WTC11 (cell line): ENCODE measurements around the gene RPH3AL. TPM values are rescaled to one million over a fixed set of nuclear protein-coding genes. Genes with fewer than 3 reads are reported as not detected.

Source experiments
- ATAC-seq: fragments of 200-7000 bp; cut with Tn5 transposase; 2 replicates; pipeline ENCODE4 v1.10.0; 2021; ENCODE audit warnings: mild to moderate bottlenecking, moderate library complexity
- CTCF ChIA-PET: fragments of 300-600 bp; sonication (Branson Sonifier 250); formaldehyde crosslinking; loops from one replicate; lab custom pipeline; 2021; ENCODE audit warnings: antibody characterized with exemption; lab: Charles Lee
- POLR2A ChIA-PET: fragments of 350-600 bp; sonication (Branson Sonifier 250); formaldehyde crosslinking; loops from one replicate; lab custom pipeline; 2021; ENCODE audit warnings: antibody characterized with exemption; lab: Charles Lee
- DNase-seq: peaks from one replicate; pipeline ENCODE4 v3.0.0; 2021; ENCODE audit warnings: low spot score
- H3K27ac Mint-ChIP-seq: 2 replicates; pipeline ENCODE4 v1.8.0; 2021; ENCODE audit warnings: mixed read lengths
- H3K27me3 Mint-ChIP-seq: 2 replicates; pipeline ENCODE4 v1.8.0; 2021; ENCODE audit warnings: low read depth, mild to moderate bottlenecking, moderate library complexity, mixed read lengths
- H3K36me3 Mint-ChIP-seq: 2 replicates; pipeline ENCODE4 v1.8.0; 2021; ENCODE audit warnings: mixed read lengths
- H3K4me1 Mint-ChIP-seq: 2 replicates; pipeline ENCODE4 v1.8.0; 2022; ENCODE audit warnings: mixed read lengths
- H3K4me3 Mint-ChIP-seq: 2 replicates; pipeline ENCODE4 v1.8.0; 2021; ENCODE audit warnings: mild to moderate bottlenecking, moderate library complexity, mixed read lengths
- H3K9me3 Mint-ChIP-seq: 2 replicates; pipeline ENCODE4 v1.8.0; 2021; ENCODE audit warnings: mixed read lengths
- CDX4 ChIP-seq: fragments of 250-450 bp; sonication (Bioruptor Pico); IDR thresholded peaks from 2 replicates; pipeline ENCODE4 v1.9.0; 2021; ENCODE audit warnings: moderate library complexity, mild to moderate bottlenecking, inconsistent platforms, borderline replicate concordance
- CREB1 ChIP-seq: sonication (generic); formaldehyde crosslinking; IDR thresholded peaks from 2 replicates; pipeline ENCODE4 v1.8.0; 2023; ENCODE audit warnings: mild to moderate bottlenecking, missing genetic modification reagents
- E2F5 ChIP-seq: sonication (generic); formaldehyde crosslinking; IDR thresholded peaks from 2 replicates; pipeline ENCODE4 v1.8.1; 2022; ENCODE audit warnings: mild to moderate bottlenecking, moderate library complexity, missing genetic modification reagents
- ETV6 ChIP-seq: sonication (generic); formaldehyde crosslinking; IDR thresholded peaks from 2 replicates; pipeline ENCODE4 v1.8.1; 2022; ENCODE audit warnings: mild to moderate bottlenecking, missing genetic modification reagents
- GABPB1 ChIP-seq: sonication (generic); formaldehyde crosslinking; IDR thresholded peaks from 2 replicates; pipeline ENCODE4 v1.8.1; 2023; ENCODE audit warnings: mild to moderate bottlenecking, missing genetic modification reagents
- GRHL2 ChIP-seq: fragments of 250-450 bp; sonication (Bioruptor Pico); IDR thresholded peaks from 2 replicates; pipeline ENCODE4 v1.8.0; 2022; ENCODE audit warnings: mild to moderate bottlenecking, moderate library complexity; ENCODE audit not compliant: insufficient replicate concordance, severe bottlenecking
- HMGA2 ChIP-seq: fragments of 250-450 bp; sonication (Bioruptor Pico); IDR thresholded peaks from 2 replicates; pipeline ENCODE4 v1.4.0; 2021; ENCODE audit warnings: mild to moderate bottlenecking, moderate library complexity
- HMGXB4 ChIP-seq: sonication (generic); formaldehyde crosslinking; IDR thresholded peaks from 2 replicates; pipeline ENCODE4 v1.8.1; 2023; ENCODE audit warnings: mild to moderate bottlenecking, moderate library complexity, missing genetic modification reagents
- JAZF1 ChIP-seq: fragments of 250-450 bp; sonication (Bioruptor Pico); IDR thresholded peaks from 2 replicates; pipeline ENCODE4 v1.9.0; 2021; ENCODE audit warnings: moderate library complexity, mild to moderate bottlenecking, inconsistent platforms
- NR2C2 ChIP-seq: sonication (generic); formaldehyde crosslinking; IDR thresholded peaks from 2 replicates; pipeline ENCODE4 v1.8.0; 2022; ENCODE audit warnings: mild to moderate bottlenecking, missing genetic modification reagents
- SMAD3 ChIP-seq: sonication (generic); formaldehyde crosslinking; IDR thresholded peaks from 2 replicates; pipeline ENCODE4 v1.8.0; 2022; ENCODE audit warnings: missing genetic modification reagents, mild to moderate bottlenecking, borderline replicate concordance
- STAT6 ChIP-seq: sonication (generic); formaldehyde crosslinking; conservative IDR thresholded peaks from 2 replicates; pipeline ENCODE4 v1.8.1; 2023; ENCODE audit warnings: mild to moderate bottlenecking, low read depth, missing genetic modification reagents, moderate library complexity
- TEAD1 ChIP-seq: sonication (generic); formaldehyde crosslinking; IDR thresholded peaks from 2 replicates; pipeline ENCODE4 v1.8.0; 2022; ENCODE audit warnings: mild to moderate bottlenecking, missing genetic modification reagents
- TP53 ChIP-seq: sonication (generic); formaldehyde crosslinking; IDR thresholded peaks from 2 replicates; pipeline ENCODE4 v1.8.1; 2023; ENCODE audit warnings: mild to moderate bottlenecking, missing genetic modification reagents
- ZNF232 ChIP-seq: sonication (generic); formaldehyde crosslinking; IDR thresholded peaks from 2 replicates; pipeline ENCODE4 v1.8.0; 2022; ENCODE audit warnings: mild to moderate bottlenecking, missing genetic modification reagents
- ZNF396 ChIP-seq: fragments of 250-450 bp; sonication (Bioruptor Pico); IDR thresholded peaks from 2 replicates; pipeline ENCODE4 v1.8.0; 2021; ENCODE audit warnings: mild to moderate bottlenecking, moderate library complexity, borderline replicate concordance
- ZNF423 ChIP-seq: fragments of 250-450 bp; sonication (Bioruptor Pico); IDR thresholded peaks from 2 replicates; pipeline ENCODE4 v2.1.2; 2022; ENCODE audit warnings: mild to moderate bottlenecking, moderate library complexity
- ZNF512 ChIP-seq: sonication (generic); formaldehyde crosslinking; IDR thresholded peaks from 2 replicates; pipeline ENCODE4 v1.8.1; 2022; ENCODE audit warnings: missing genetic modification reagents, borderline replicate concordance
- ZSCAN18 ChIP-seq: fragments of 250-450 bp; sonication (Bioruptor Pico); IDR thresholded peaks from 2 replicates; pipeline ENCODE4 v2.1.2; 2022; ENCODE audit warnings: mild to moderate bottlenecking, moderate library complexity
- total RNA-seq: library from RNA; stranded (reverse); gene quantifications from 3 replicates; pipeline ENCODE4 v1.2.3, GENCODE V29; 2021
- TF ChIP-seq, protein P1 (sequence below): fragments of 200-600 bp; IDR thresholded peaks from 2 replicates; pipeline ENCODE4 v1.8.0; 2022; ENCODE audit warnings: antibody characterized with exemption

Gene RPH3AL
- total RNA-seq, 1 experiment from 2014 or later, result 2.0 TPM

DNA sequence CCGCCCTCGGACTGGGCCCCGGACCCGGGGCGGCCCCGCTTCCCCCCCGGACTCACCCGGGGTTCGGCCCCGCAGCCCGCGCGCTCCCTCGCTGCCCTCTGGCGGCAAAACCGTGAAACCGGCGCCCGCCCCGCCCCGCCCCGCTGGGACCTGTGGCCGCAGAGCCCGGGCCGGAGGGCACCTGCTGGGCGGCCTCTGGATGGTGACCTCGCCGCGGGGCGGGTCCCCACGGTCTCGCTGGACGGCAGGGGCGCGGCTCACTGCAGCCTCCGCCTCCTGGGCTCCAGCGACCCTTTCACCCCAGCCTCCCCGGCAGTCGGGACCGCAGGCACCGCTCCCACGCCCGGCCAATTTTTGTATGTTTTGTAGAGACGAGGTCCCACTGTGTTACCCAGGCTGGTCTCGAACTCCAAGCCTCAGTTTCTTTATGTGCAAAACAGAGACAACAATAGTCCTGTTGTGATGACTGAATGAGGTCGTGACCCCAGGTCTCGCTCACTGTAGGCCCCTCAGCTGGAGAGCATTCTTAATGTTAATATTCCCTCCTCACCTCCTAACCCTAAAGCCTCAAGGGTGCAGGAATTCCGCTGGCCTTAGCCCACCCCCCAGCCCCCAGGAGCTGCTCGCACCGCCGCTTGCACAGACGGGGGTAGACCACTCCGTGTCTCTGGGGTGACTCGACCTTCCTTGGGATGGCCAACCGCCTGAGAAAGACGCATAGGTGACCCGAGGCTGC is 33.7 kb upstream of the RPH3AL start:
- H3K27ac Mint-ChIP-seq, result no peak overlapping the region
- H3K4me1 Mint-ChIP-seq, result peaks cover 33% of the 10 kb centered on the region
- ATAC-seq (peak; percentile 63), DNase-seq (peak; percentile 86)
- peak overlapping the region; percentile 74 for H3K4me3 Mint-ChIP-seq
- ChIA-PET POLR2A (no interaction called here), CTCF (interaction anchor here (0.6 to 2.0 kb wide), 16 partner anchors 12 to 338 kb away, joined by 3 to 18 read pairs (median 4); no protein-coding TSS in a partner anchor)
- H3K36me3 Mint-ChIP-seq, result peaks cover 5% of the 10 kb centered on the region
- no peak for TF ChIP-seq ZSCAN18
- no peak for TF ChIP-seq ETV6 (CRISPR knock-in tag)
- peak; percentile 58; the same call in 1 of the 2 replicates for TF ChIP-seq HMGXB4
- no peak for TF ChIP-seq CDX4 (CRISPR knock-in tag)
- no peak for TF ChIP-seq ZNF232
- TF ChIP-seq, protein P1, sequence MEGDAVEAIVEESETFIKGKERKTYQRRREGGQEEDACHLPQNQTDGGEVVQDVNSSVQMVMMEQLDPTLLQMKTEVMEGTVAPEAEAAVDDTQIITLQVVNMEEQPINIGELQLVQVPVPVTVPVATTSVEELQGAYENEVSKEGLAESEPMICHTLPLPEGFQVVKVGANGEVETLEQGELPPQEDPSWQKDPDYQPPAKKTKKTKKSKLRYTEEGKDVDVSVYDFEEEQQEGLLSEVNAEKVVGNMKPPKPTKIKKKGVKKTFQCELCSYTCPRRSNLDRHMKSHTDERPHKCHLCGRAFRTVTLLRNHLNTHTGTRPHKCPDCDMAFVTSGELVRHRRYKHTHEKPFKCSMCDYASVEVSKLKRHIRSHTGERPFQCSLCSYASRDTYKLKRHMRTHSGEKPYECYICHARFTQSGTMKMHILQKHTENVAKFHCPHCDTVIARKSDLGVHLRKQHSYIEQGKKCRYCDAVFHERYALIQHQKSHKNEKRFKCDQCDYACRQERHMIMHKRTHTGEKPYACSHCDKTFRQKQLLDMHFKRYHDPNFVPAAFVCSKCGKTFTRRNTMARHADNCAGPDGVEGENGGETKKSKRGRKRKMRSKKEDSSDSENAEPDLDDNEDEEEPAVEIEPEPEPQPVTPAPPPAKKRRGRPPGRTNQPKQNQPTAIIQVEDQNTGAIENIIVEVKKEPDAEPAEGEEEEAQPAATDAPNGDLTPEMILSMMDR, result peak; percentile 41
- no peak for TF ChIP-seq HMGA2 (CRISPR knock-in tag)
- no peak for TF ChIP-seq CREB1 (CRISPR knock-in tag)
- peak; percentile 31; the same call in 1 of the 2 replicates for TF ChIP-seq GABPB1 (CRISPR knock-in tag)
- TF ChIP-seq ZNF423 (CRISPR knock-in tag), result 0 out of 2 replicates have a peak, but pooled peaks have one; percentile 22
- no peak for TF ChIP-seq ZNF396 (CRISPR knock-in tag)
- no peak for TF ChIP-seq GRHL2
- TF ChIP-seq E2F5 (CRISPR knock-in tag), result 0 out of 2 replicates have a peak, but pooled peaks have one; percentile 33
- no peak for TF ChIP-seq STAT6
- no peak for TF ChIP-seq NR2C2 (CRISPR knock-in tag)
- peaks cover 12% of the 10 kb centered on the region for H3K9me3 Mint-ChIP-seq
- H3K27me3 Mint-ChIP-seq, result peaks cover 61% of the 10 kb centered on the region

GRCh38 chr17:385836-386140 is 33.2 kb upstream of the RPH3AL start:
- H3K9me3 Mint-ChIP-seq, result peaks cover 12% of the 10 kb centered on the region
- H3K27me3 Mint-ChIP-seq, result peaks cover 61% of the 10 kb centered on the region
- ATAC-seq (peak; percentile 31), DNase-seq (no peak)
- ChIA-PET POLR2A (no interaction called here), CTCF (interaction anchor here (0.5 to 2.0 kb wide), 15 partner anchors 10 to 338 kb away, joined by 3 to 18 read pairs (median 4); partner anchors contain the start of gene DOC2B)
- peaks cover 33% of the 10 kb centered on the region for H3K4me1 Mint-ChIP-seq
- H3K36me3 Mint-ChIP-seq, result peaks cover 5% of the 10 kb centered on the region
- no peak overlapping the region for H3K4me3 Mint-ChIP-seq
- no peak overlapping the region for H3K27ac Mint-ChIP-seq
- no peak for TF ChIP-seq ZNF512 (CRISPR knock-in tag)
- TF ChIP-seq TP53, result no peak
- no peak for TF ChIP-seq TEAD1 (CRISPR knock-in tag)
- no peak for TF ChIP-seq SMAD3 (CRISPR knock-in tag)
- no peak for TF ChIP-seq JAZF1 (CRISPR knock-in tag)
- TF ChIP-seq ZNF396 (CRISPR knock-in tag), result no peak
- no peak for TF ChIP-seq GRHL2
- no peak for TF ChIP-seq STAT6
